HUES48 (cell line): ENCODE measurements around the gene WSB2.
"Not testable (repeated sequence)": the region's sequence is repeated elsewhere in the genome, so short reads cannot be mapped to it uniquely, and the experiment has no call there.

ENCODE experiments used
- H3K27ac ChIP-seq: one replicate; pipeline ENCODE4 v1.7.0; 2013; ENCODE audit warnings: low read depth, low read length, inconsistent platforms
- H3K27me3 ChIP-seq: 2 replicates; pipeline ENCODE4 v1.6.1; 2013; ENCODE audit warnings: mild to moderate bottlenecking, low read length; ENCODE audit not compliant: control insufficient read depth, insufficient read depth
- H3K36me3 ChIP-seq: 2 replicates; pipeline ENCODE4 v1.6.1; 2013; ENCODE audit warnings: low read length; ENCODE audit not compliant: control insufficient read depth, insufficient read depth
- H3K4me1 ChIP-seq: 2 replicates; pipeline ENCODE4 v1.6.1; 2013; ENCODE audit warnings: mild to moderate bottlenecking, low read length; ENCODE audit not compliant: control insufficient read depth, insufficient read depth
- H3K4me3 ChIP-seq: 2 replicates; pipeline ENCODE4 v1.5.1; 2013; ENCODE audit warnings: mild to moderate bottlenecking, low read depth, low read length
- H3K9ac ChIP-seq: 2 replicates; pipeline ENCODE4 v1.6.1; 2013; ENCODE audit warnings: mild to moderate bottlenecking, low read depth, low read length, moderate library complexity
- H3K9me3 ChIP-seq: 2 replicates; pipeline ENCODE4 v1.6.1; 2013; ENCODE audit warnings: low read length; ENCODE audit not compliant: control insufficient read depth, insufficient read depth

WSB2 gene

GRCh38 chr12:118033323-118033722, 27.7 kb downstream of the WSB2 start:
- no peak overlapping the region for H3K27ac ChIP-seq
- no peaks in the 10 kb centered on the region for H3K27me3 ChIP-seq
- no peaks in the 10 kb centered on the region for H3K9me3 ChIP-seq
- no peaks in the 10 kb centered on the region for H3K4me1 ChIP-seq
- no peak overlapping the region for H3K4me3 ChIP-seq
- H3K36me3 ChIP-seq = peaks cover 94% of the 10 kb centered on the region
- H3K9ac ChIP-seq = no peak overlapping the region

GRCh38 chr12:118032188-118032587, 28.8 kb downstream of the WSB2 start:
- H3K27ac ChIP-seq = no peak overlapping the region
- peaks cover 95% of the 10 kb centered on the region for H3K36me3 ChIP-seq

GRCh38 chr12:118029166-118029565, 31.8 kb downstream of the WSB2 start:
- no peak overlapping the region for H3K27ac ChIP-seq
- peaks cover 96% of the 10 kb centered on the region for H3K36me3 ChIP-seq
- H3K27me3 ChIP-seq = no peaks in the 10 kb centered on the region
- no peaks in the 10 kb centered on the region for H3K4me1 ChIP-seq
- no peak overlapping the region for H3K9ac ChIP-seq
- H3K4me3 ChIP-seq = no peak overlapping the region
- H3K9me3 ChIP-seq = no peaks in the 10 kb centered on the region

More at GRCh38 chr12:118032188-118032587, 28.8 kb downstream of the WSB2 start:
- Histone ChIP-seq H3K9ac (no peak overlapping the region), H3K4me3 (no peak overlapping the region), H3K4me1 (no peaks in the 10 kb centered on the region), H3K9me3 (no peaks in the 10 kb centered on the region), H3K27me3 (no peaks in the 10 kb centered on the region)

- no peaks in the 10 kb centered on the region for H3K27me3 ChIP-seq
- H3K9ac ChIP-seq = no peak overlapping the region
- no peak overlapping the region for H3K4me3 ChIP-seq
- no peaks in the 10 kb centered on the region for H3K4me1 ChIP-seq
- peaks cover 92% of the 10 kb centered on the region for H3K36me3 ChIP-seq
- no peak overlapping the region for H3K27ac ChIP-seq
- no peaks in the 10 kb centered on the region for H3K9me3 ChIP-seq
These were observed 35.8 kb downstream of the WSB2 start for GRCh38 chr12:118025168-118025567.

- H3K4me1 ChIP-seq = no peaks in the 10 kb centered on the region
- no peak overlapping the region for H3K4me3 ChIP-seq
- H3K9me3 ChIP-seq = no peaks in the 10 kb centered on the region
- no peak overlapping the region for H3K9ac ChIP-seq
- peaks cover 91% of the 10 kb centered on the region for H3K36me3 ChIP-seq
- no peak overlapping the region for H3K27ac ChIP-seq
- no peaks in the 10 kb centered on the region for H3K27me3 ChIP-seq
These were observed 37.6 kb downstream of the WSB2 start for GRCh38 chr12:118023301-118023860.

GRCh38 chr12:118022728-118023109, 38.3 kb downstream of the WSB2 start:
- Histone ChIP-seq H3K36me3 (peaks cover 91% of the 10 kb centered on the region), H3K27ac (no peak overlapping the region), H3K27me3 (no peaks in the 10 kb centered on the region), H3K9ac (no peak overlapping the region), H3K4me3 (no peak overlapping the region), H3K4me1 (0 out of 2 replicates have a peak, but pooled peaks cover under 1% of the 10 kb centered on the region), H3K9me3 (no peaks in the 10 kb centered on the region)

- H3K4me1 ChIP-seq, H3K9ac ChIP-seq, H3K27me3 ChIP-seq, H3K9me3 ChIP-seq, H3K4me3 ChIP-seq, H3K27ac ChIP-seq: not testable (repeated sequence)
- H3K36me3 ChIP-seq = peaks cover 88% of the 10 kb centered on the region
These were observed 38.8 kb downstream of the WSB2 start for GRCh38 chr12:118022097-118022727.

GRCh38 chr12:118020036-118020435, 40.9 kb downstream of the WSB2 start:
- Histone ChIP-seq H3K4me1 (peaks cover 10% of the 10 kb centered on the region), H3K9ac (no peak overlapping the region), H3K9me3 (no peaks in the 10 kb centered on the region), H3K27me3 (no peaks in the 10 kb centered on the region), H3K36me3 (peaks cover 67% of the 10 kb centered on the region), H3K4me3 (no peak overlapping the region), H3K27ac (no peak overlapping the region)

GRCh38 chr12:118017926-118018325, 43.1 kb downstream of the WSB2 start:
- Histone ChIP-seq H3K27me3 (no peaks in the 10 kb centered on the region), H3K27ac (no peak overlapping the region), H3K4me1 (peaks cover 10% of the 10 kb centered on the region), H3K4me3 (peak overlapping the region; percentile 86; the same call in 1 of the 2 replicates), H3K9ac (no peak overlapping the region), H3K9me3 (no peaks in the 10 kb centered on the region), H3K36me3 (peaks cover 51% of the 10 kb centered on the region)

- Histone ChIP-seq H3K4me1 (peaks cover 10% of the 10 kb centered on the region), H3K27ac (peak within 1 kb of the TSS; percentile 77), H3K9me3 (no peaks in the 10 kb centered on the region), H3K4me3 (peak within 1 kb of the TSS; percentile 86), H3K36me3 (peaks cover 38% of the 10 kb centered on the region), H3K27me3 (no peaks in the 10 kb centered on the region), H3K9ac (peak within 1 kb of the TSS; percentile 84)
These were observed 44.3 kb downstream of the WSB2 start, which contains the start of gene RFC5 for GRCh38 chr12:118016424-118017264. Gene RFC5, plus strand, starts transcription at chr12:118016703. Its CDS starts 125 bp downstream, at chr12:118016828.

GRCh38 chr12:118015944-118016343, 45.0 kb downstream of the WSB2 start:
- H3K27me3 ChIP-seq = no peaks in the 10 kb centered on the region
- no peaks in the 10 kb centered on the region for H3K9me3 ChIP-seq
- no peak overlapping the region for H3K9ac ChIP-seq
- peaks cover 31% of the 10 kb centered on the region for H3K36me3 ChIP-seq
- H3K27ac ChIP-seq = no peak overlapping the region
- H3K4me3 ChIP-seq = peak overlapping the region; percentile 86
- peaks cover 10% of the 10 kb centered on the region for H3K4me1 ChIP-seq
